Upper lobe of right lung (tissue), 1 donor: ENCODE measurements around the gene RAB2B. TPM values are rescaled to one million over a fixed set of nuclear protein-coding genes. Genes with fewer than 3 reads are reported as not detected.

Experiments used
- ATAC-seq: fragments of 200-7000 bp; cut with Tn5 transposase; one replicate; pipeline ENCODE4 v1.9.1; 2020; ENCODE audit warnings: mild to moderate bottlenecking, moderate library complexity
- DNase-seq: peaks from one replicate; pipeline ENCODE4 v3.0.0-alpha.2; 2020
- H3K27ac ChIP-seq: fragments of 200-600 bp; one replicate; pipeline ENCODE4 v1.8.0; 2022
- H3K27me3 ChIP-seq: fragments of 200-600 bp; one replicate; pipeline ENCODE4 v1.8.0; 2022; ENCODE audit warnings: mild to moderate bottlenecking
- H3K36me3 ChIP-seq: fragments of 200-600 bp; one replicate; pipeline ENCODE4 v1.8.0; 2022
- H3K4me1 ChIP-seq: fragments of 200-600 bp; one replicate; pipeline ENCODE4 v1.8.0; 2022
- H3K4me3 ChIP-seq: fragments of 200-600 bp; one replicate; pipeline ENCODE4 v1.8.0; 2022; ENCODE audit warnings: mild to moderate bottlenecking
- H3K9me3 ChIP-seq: fragments of 200-600 bp; one replicate; pipeline ENCODE4 v1.8.0; 2022
- intact Hi-C: fragments of 100-400 bp; cut with DNase I; formaldehyde crosslinking; loops from one replicate; pipeline ENCODE4 v1.11.0; 2022
- total RNA-seq: library from RNA; stranded (reverse); fragmentation: NEBNext Ultra II Directional; extraction: Animal tissue kit (Norgen Biotek cat#: 25700); gene quantifications from one replicate; pipeline ENCODE4 v1.2.1, GENCODE V29; 2021
- TF ChIP-seq, protein P1 (sequence below): fragments of 200-600 bp; IDR thresholded peaks from one replicate; pipeline ENCODE4 v1.8.0; 2022; ENCODE audit warnings: antibody characterized with exemption
- donor health status: DM: no; HTN: yes; CAD: no; lungs with severe emphysema.

RAB2B gene
- total RNA-seq, 1 donor from 2014 or later, result 36.9 TPM

DNA sequence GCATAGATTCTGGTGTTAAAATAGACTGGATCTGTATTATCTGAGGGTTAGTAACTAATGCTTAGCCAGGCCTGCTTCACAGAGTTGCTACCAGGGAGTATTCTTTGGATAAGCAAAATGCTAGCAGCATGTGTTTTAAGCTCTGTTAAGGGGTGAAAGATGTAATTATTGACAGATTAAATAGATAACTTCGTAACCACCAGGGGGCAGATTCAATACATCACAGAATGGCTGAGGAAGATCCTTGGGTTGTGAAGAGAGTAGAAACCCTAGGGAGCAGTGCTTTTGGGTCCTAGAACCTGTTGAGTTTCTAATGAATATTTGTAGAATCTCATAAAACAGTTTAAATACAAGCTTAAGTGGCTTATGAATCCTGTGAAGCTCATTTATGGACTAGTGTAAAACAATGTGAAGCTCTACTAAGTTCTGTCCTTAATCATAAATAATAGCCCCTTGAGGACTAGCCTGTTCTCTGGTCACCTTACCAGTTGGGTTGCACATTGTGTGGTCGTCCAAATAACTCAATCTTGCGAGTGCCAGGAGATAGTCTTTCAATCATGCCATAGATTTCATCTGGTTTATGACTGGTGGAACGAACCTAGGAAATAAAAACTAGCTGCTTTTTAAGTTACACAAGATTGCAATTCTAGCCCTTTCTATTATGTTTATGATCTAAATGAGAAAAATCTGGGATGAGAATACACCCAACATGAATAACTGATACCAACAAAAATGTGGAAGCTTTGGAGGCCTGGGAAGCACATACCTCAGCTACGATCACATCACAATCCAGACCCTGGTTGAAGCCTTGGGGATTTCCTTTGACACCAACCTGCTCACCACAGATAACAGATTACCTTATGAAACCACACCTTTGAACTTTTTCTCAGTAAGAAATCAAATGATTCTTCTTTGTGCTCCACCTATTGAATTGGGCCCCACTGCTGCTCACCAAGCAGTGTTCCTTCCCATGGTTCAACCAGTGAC lies 22.1 kb upstream of the RAB2B start:
- no peaks in the 10 kb centered on the region for H3K27me3 ChIP-seq
- H3K27ac ChIP-seq, result no peak overlapping the region
- no peaks in the 10 kb centered on the region for H3K9me3 ChIP-seq
- TF ChIP-seq, protein P1, sequence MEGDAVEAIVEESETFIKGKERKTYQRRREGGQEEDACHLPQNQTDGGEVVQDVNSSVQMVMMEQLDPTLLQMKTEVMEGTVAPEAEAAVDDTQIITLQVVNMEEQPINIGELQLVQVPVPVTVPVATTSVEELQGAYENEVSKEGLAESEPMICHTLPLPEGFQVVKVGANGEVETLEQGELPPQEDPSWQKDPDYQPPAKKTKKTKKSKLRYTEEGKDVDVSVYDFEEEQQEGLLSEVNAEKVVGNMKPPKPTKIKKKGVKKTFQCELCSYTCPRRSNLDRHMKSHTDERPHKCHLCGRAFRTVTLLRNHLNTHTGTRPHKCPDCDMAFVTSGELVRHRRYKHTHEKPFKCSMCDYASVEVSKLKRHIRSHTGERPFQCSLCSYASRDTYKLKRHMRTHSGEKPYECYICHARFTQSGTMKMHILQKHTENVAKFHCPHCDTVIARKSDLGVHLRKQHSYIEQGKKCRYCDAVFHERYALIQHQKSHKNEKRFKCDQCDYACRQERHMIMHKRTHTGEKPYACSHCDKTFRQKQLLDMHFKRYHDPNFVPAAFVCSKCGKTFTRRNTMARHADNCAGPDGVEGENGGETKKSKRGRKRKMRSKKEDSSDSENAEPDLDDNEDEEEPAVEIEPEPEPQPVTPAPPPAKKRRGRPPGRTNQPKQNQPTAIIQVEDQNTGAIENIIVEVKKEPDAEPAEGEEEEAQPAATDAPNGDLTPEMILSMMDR, result peak; percentile 45
- peaks cover 100% of the 10 kb centered on the region for H3K36me3 ChIP-seq
- peaks cover 5% of the 10 kb centered on the region for H3K4me1 ChIP-seq
- DNase-seq (no peak), ATAC-seq (peak; percentile 64)
- intact Hi-C loops, result no loop called here
- no peak overlapping the region for H3K4me3 ChIP-seq

DNA sequence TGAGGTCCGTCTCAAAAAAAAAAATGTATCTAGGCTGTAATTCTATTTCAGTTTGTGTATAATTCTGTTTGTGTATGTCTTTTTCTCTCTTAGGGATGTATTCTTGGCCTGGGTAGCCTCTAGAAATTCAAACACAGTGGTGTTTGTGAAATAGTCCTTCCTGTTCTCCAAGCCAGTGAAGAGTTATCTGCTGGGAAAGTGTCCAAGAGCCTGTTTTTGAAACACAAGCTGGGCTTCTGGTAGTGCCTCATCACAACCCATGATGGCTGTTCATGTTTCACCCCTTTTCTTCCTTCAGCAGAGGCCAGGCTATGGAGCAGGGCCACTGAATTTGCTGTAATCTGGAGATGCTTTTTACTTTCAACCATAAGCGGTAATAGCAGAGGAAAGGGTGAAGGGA lies 19.7 kb upstream of the RAB2B start:
- Histone ChIP-seq H3K9me3 (no peaks in the 10 kb centered on the region), H3K27me3 (no peaks in the 10 kb centered on the region), H3K36me3 (peaks cover 100% of the 10 kb centered on the region), H3K4me1 (peaks cover 5% of the 10 kb centered on the region), H3K27ac (peak overlapping the region; percentile 7), H3K4me3 (no peak overlapping the region)
- intact Hi-C loops, result no loop called here
- TF ChIP-seq, protein P1, result no peak
- DNase-seq (no peak), ATAC-seq (peak; percentile 46)

DNA sequence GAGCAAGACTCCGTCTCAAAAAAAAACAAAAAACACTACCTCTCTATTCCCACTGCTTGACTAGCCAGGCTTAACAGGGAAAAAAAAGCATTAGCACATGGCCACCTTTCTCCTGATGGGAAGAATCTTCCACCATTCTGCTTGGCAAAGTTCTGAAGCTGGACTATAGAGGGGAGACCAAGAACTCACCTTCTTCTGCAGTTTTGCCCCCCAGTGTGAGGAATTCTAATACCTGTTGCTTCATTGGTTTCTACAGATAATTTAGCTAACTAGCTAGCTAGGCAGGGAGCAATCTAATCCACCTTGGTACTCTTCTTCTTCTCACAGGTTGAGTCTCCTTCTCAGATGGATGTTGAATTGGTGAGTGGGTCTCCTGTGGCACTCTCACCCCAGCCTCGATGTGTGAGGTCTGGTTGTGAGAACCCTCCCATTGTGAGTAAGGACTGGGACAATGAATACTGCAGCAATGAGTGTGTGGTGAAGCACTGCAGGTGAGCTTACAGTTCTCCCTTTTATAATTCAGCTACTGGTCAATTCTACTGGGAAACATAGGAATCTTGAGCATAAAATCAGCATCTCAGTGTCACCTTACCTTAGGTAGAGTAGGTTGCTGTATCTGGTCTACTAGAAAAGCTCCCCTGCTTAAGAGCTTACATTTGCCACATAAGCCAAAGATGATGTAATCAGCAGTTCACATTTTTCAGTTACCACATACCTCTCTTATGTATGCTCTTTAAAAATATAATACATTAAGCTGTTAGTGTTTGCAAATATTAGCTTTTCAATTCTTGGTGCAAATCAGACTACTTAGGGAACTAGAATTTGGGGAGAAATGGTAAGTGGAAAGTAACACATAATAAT lies 18.4 kb upstream of the RAB2B start:
- DNase-seq, result no peak
- no peaks in the 10 kb centered on the region for H3K27me3 ChIP-seq
- no peaks in the 10 kb centered on the region for H3K9me3 ChIP-seq
- H3K36me3 ChIP-seq, result peaks cover 100% of the 10 kb centered on the region
- H3K27ac ChIP-seq, result peak overlapping the region; percentile 7
- H3K4me3 ChIP-seq, result no peak overlapping the region
- TF ChIP-seq, protein P1, result no peak
- peak; percentile 85 for ATAC-seq
- intact Hi-C loops, result no loop called here
- peaks cover 5% of the 10 kb centered on the region for H3K4me1 ChIP-seq

DNA sequence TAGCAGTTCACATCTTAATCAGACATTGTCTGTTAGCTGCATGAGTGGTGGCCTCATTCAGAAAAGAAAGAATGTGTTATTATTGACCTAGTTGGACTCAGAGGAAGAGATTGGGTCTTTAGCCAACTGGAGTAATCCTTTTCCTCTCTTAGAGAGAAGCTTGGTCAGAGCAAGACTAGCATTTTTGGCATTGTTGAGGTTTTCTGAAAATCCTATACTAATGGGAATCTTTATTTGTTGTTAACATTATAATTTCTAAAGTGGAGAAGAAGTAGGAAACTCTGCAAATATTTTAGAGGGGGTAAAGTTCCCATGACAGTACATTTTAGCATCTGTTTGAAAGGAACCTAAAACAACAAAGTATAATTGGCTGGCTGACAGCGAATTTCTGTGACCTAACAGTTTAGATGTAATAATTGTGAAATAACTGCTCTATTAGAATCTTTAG lies 9.9 kb upstream of the RAB2B start:
- intact Hi-C loops, result no loop called here
- Histone ChIP-seq H3K4me3 (no peak overlapping the region), H3K36me3 (peaks cover 47% of the 10 kb centered on the region), H3K27ac (no peak overlapping the region), H3K9me3 (no peaks in the 10 kb centered on the region), H3K27me3 (no peaks in the 10 kb centered on the region), H3K4me1 (no peaks in the 10 kb centered on the region)
- TF ChIP-seq, protein P1, result no peak
- DNase-seq (no peak), ATAC-seq (no peak)

DNA sequence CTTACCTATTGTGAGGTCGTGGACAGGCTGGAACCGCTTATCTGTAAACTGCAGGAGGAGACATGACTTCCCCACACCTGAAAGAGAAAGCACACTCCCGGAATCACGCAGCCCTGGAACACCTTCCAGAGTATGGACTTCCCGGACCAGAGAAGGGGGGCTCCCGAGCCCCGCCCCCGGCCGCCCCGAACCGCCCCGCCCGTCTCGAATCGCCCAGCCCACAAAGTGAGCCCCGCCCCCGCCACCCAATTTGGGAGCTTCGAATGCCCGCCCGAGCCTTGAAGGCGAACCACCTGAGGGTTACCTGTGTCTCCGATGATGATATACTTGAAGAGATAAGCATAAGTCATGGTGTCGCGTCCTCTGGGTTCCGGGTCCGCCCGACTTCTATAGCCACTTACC lies 235 bp downstream of the RAB2B start:
- ATAC-seq, result peak; percentile 90
- peak; percentile 95 for DNase-seq
- no peaks in the 10 kb centered on the region for H3K27me3 ChIP-seq
- peak overlapping the region; percentile 91 for H3K27ac ChIP-seq
- H3K4me1 ChIP-seq, result peaks cover 22% of the 10 kb centered on the region
- H3K36me3 ChIP-seq, result peaks cover 26% of the 10 kb centered on the region
- H3K9me3 ChIP-seq, result no peaks in the 10 kb centered on the region
- intact Hi-C loops, result no loop called here
- TF ChIP-seq, protein P1, result no peak
- H3K4me3 ChIP-seq, result peak overlapping the region; percentile 95
